ENCODE measurements around the gene DHH.
"Not testable (repeated sequence)": the region's sequence is repeated elsewhere in the genome, so short reads cannot be mapped to it uniquely, and the experiment has no call there.

Gene DHH
- total RNA-seq, result 1.1 reads per million

GRCh38 chr12:49094160-49094974, at the start of gene DHH:
DHH (minus strand) TSS chr12:49094801; CDS start chr12:49094512, 289 bp downstream.
- DNase-seq, result no peak

DNA sequence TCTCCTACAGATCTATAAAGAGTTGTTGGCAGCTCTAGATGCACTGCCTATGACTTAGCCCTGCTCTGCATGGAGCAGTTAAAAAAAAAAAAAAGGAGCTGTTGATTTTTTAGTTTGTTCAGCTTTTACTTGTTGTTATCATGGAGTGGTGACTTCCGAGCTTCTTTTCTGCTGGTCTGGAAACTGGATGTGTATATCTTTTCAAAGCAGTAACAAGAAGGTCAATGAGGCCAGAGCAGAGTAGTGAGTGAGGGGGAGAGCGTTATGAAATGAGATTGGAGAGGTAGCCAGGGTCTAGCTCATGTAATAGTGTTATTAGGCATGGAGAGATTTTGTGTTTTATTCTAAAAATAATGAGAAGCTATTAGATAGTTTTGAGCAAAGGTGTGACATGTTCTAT, 49.8 kb upstream of the DHH start:
- no peak for DNase-seq

DNA sequence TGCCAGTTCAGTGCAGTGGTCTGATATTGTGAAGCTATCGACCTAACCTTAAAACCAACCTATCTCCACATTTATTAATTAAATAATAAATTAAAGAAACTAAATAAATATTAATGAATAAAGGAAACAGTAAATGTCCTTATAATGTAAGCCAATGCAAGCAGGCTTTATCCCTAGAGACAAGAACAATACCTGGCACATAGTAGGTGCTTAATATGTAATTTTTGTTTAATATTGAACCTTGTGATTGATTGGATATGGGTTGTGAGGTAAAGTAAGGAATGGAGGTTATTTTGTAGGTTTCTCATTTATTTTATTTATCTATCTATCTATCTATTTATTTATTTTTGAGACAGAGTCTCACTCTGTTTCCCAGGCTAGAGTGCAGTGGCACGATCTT, 44.4 kb upstream of the DHH start:
- DNase-seq, result no peak

- DNase-seq, result no peak
Measured at GRCh38 chr12:49138587-49138986, 44.0 kb upstream of the DHH start.

GRCh38 chr12:49137476-49137875, 42.9 kb upstream of the DHH start:
- DNase-seq, result no peak

DNA sequence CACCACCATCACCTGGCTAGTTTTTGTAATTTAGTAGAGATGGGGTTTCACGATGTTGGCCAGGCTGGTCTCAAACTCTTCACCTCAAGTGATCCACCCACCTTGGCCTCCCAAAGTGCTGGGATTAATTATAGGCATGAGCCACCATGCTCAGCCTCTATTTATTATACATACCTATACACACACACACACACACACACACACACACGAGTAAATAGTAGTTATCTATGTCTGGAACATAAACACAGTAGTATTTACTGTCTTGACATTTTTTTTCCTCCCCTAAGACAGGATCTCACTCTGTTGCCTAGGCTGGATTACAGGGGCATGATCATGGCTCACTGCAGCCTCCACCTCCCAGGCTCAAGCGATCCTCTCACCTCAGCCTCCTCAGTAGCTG, 42.4 kb upstream of the DHH start:
- DNase-seq, result not testable (repeated sequence)

DNA sequence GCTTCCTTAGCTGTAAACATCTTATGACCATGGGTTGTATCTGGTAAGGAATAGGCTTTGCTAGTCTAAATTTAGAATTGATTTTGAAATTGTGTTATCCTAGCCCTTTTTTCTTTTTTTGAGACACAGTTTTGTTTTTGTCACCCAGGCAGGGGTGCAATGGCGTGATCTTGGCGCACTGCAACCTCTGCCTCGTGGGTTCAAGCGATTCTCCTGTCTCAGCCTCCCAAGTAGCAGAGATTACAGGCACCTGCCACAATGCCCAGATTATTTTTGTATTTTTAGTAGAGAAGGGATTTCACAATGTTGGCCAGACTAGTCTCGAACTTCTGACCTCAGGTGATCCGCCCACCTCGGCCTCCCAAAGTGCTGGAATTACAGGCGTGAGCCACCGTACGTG, 39.0 kb upstream of the DHH start:
- no peak for DNase-seq

DNA sequence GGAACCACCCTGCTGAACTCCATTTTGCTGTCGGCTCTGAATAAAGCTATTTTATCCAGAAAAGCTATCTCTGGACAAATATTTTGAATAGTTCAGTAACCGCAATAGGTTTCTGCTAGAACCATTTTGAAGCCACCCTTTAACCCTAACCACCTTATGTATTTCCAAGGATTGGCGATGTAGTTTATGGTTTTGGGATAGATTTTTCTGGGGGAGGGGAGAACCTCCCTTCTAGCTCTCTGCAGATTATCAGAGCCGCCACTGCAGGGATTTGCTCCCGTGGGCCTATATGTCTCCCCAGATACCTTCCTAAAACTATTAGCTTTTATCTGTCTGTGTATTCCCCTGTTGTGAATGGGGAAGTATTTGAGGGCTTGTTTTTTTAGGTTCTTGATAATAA, 38.4 kb upstream of the DHH start:
- DNase-seq, result no peak

DNA sequence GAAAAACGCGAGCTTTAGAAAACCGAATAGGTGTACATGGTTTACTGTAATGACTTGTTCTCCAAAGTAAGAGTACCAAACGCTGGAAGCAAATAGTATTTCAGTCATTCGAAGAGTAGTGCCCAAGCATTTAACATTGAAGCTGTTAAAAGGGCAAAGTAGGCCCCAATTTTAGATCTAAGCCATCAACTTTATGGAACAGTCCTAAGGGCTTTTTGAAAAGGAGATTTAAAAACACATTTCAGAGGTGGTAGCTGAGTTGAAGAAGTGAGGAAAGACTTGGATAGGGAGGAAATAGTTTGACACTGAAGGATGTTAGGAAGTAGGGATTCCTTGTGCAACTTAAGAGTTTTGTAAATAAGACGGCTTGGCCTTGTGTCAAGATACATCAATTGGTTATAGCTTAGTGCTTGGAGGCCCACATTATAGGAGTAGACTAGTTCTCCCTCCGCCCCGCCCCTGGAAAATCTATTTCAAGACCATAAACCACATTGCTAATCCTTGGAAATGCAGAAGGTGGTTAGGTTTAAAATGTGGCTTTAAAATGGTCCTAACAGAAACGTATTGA, 37.4 kb upstream of the DHH start:
- DNase-seq, result no peak

DNA sequence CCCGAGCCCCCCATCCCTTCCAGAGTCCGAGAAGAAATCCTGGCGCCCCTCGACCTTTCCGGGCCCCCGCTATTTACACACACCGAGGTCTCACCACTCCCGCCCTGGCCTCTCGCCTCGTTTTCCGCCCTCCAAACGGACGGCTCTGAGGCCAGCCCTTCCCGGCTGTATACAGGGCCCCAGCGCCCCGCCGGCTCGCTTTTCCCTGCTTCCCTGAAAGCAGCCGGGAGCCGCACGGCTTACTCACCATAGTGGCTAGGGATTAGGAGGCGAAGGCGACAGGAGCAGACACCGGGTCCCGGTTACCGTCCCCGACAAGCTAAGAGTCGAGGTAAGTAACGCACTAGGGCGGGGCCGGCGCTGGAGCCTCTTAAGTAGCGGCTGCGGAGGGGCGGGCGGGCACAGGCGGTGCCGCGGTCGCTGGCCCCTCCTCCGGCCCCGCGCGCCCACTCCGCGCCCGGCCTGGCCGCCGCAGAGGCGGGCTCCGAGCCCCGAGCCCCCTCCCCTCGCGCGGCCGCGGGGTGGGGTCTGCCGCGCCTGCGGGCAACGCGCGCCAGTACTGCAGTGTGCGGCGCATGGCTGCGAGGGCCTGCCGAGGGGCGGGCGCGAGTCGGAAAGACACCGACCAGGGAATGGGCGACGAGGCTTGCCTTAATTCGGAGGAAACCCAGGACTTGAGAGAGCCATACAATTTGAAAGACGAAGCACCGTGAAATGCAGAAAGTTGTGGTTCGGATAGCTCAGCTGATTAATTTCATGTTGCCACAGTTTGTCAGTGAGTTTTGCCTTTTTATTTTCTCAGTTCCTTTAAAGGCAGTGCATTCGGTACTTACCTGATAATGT, 36.7 kb upstream of the DHH start, which contains the start of gene TUBA1B:
Gene TUBA1B, minus strand, starts transcription at position 345 of the 843 bp plus-strand sequence. Its CDS starts 95 bp downstream, at position 250.
- peak; percentile 87 for DNase-seq

GRCh38 chr12:49130151-49131050, 35.8 kb upstream of the DHH start:
- peak; percentile 89 for DNase-seq

- no peak for DNase-seq
Measured at GRCh38 chr12:49129332-49130150, 34.9 kb upstream of the DHH start.

DNA sequence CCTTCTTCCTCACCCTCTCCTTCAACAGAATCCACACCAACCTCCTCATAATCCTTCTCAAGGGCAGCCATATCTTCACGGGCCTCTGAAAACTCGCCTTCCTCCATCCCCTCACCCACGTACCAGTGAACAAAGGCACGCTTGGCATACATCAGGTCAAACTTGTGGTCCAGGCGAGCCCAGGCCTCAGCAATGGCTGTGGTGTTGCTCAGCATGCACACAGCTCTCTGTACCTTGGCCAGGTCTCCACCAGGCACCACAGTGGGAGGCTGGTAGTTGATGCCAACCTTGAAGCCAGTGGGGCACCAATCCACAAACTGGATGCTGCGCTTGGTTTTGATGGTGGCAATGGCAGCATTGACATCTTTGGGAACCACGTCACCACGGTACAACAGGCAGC, 33.4 kb upstream of the DHH start:
- not testable (repeated sequence) for DNase-seq

GRCh38 chr12:49126852-49127763, 32.5 kb upstream of the DHH start:
- no peak for DNase-seq

- DNase-seq, result no peak
Measured at GRCh38 chr12:49121047-49121696, 26.6 kb upstream of the DHH start.

DNA sequence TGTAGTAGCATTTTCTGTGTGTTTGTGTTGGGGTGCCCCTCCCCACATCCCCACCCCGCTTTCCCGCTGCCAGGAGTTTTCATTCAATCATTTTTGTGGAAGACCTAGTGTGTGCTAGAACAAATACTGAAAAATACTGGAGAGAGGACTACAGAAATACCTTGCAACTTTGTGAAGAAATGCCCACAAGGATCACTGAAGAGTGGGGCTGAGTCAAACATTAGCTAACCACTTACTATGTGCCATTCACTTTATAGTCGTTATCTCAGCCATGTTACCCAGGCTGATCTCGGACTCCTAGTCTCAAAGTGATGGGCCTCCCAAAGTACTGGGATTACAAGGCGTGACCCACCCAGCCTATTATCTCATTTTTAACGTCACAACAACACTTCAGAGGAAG, 16.6 kb upstream of the DHH start:
- no peak for DNase-seq

DNA sequence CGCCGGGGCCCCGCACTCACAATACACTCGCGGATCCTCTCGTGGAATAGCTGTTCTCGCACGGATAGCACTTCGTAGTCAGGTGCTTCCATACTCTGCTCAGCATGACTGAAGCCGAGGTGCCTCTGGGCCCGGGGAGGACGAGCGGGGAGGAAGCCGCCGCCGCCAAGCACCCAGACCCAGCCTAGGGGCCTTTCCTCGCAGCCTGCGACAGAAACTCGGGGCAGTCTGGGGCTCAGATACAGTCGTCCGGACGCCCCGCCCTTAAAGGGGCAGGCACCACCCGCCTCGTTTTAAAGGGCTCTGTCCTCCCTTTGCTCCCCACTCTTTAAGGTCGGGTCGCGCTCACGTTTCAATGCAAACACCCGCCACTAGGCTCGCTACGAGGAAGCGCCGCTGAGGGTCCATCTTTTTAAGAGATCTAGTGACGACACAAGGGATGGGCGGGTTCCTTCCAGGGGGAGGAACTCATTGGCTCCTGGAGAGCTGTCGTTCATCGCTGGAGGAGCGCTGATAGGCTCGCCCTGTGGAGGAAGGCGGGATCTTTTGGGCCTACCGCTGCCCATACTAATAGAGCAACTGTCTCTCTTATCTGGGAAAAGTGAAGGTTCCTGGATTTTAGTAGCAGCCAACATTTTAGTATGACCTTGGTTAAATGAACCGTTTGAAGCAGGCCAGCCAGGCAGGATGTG, 16.0 kb upstream of the DHH start, which contains the start of gene LMBR1L:
Gene LMBR1L, minus strand, starts transcription at position 384 of the 692 bp plus-strand sequence. Its CDS starts 292 bp downstream, at position 92.
- peak; percentile 95 for DNase-seq

- DNase-seq, result no peak
Measured at GRCh38 chr12:49109641-49110463, 15.3 kb upstream of the DHH start.
